HepG2 (cell line): ENCODE data around the gene RAP2C. TPM values are rescaled to one million over a fixed set of nuclear protein-coding genes. Genes with fewer than 3 reads are reported as not detected.
A peak's percentile ranks its signal among the peaks of the same experiment; 100 is the strongest.

ENCODE experiments used
- CBX5 ChIP-seq: sonication (generic); formaldehyde crosslinking; IDR thresholded peaks from 2 replicates; pipeline ENCODE4 v1.4.0; 2020; ENCODE audit warnings: missing genetic modification reagents, borderline replicate concordance
- ELF4 ChIP-seq: sonication (generic); formaldehyde crosslinking; IDR thresholded peaks from 2 replicates; pipeline ENCODE4 v1.5.0; 2020; ENCODE audit warnings: missing genetic modification reagents, mild to moderate bottlenecking, moderate library complexity, borderline replicate concordance
- GMEB2 ChIP-seq: IDR thresholded peaks from 2 replicates; pipeline ENCODE4 v1.6.1; 2016; ENCODE audit warnings: missing biosample characterization, missing genetic modification reagents, low read depth
- IRF1 ChIP-seq: sonication (generic); formaldehyde crosslinking; IDR thresholded peaks from 2 replicates; pipeline ENCODE4 v1.4.0; 2020; ENCODE audit warnings: low read depth, mild to moderate bottlenecking, missing genetic modification reagents
- NFE2L2 ChIP-seq: fragments of 150-350 bp; IDR thresholded peaks from 2 replicates; pipeline ENCODE4 v1.6.1; 2014; ENCODE audit warnings: low read length
- PAF1 ChIP-seq: IDR thresholded peaks from 2 replicates; pipeline ENCODE4 v1.6.1; 2016; ENCODE audit warnings: missing genetic modification reagents, missing compliant biosample characterization
- POLR2G ChIP-seq: fragments of 200-400 bp; formaldehyde crosslinking; IDR thresholded peaks from 2 replicates; pipeline ENCODE4 v1.6.1; 2018; ENCODE audit warnings: mild to moderate bottlenecking, low read depth, low read length, moderate library complexity
- TFE3 ChIP-seq: IDR thresholded peaks from 2 replicates; pipeline ENCODE4 v1.6.1; 2016
- USF2 ChIP-seq, 2 experiments: sonication (generic) in 1 of 2; formaldehyde crosslinking in 1 of 2; IDR thresholded peaks; 2 replicates each; pipeline versions ENCODE4 v1.5.1 to v1.6.1; 2011 to 2020; ENCODE audit warnings: borderline replicate concordance in 1 of 2, low read depth in 1 of 2, low read length in 1 of 2, mild to moderate bottlenecking in 1 of 2, missing genetic modification reagents in 1 of 2, moderate library complexity in 1 of 2
- YEATS4 ChIP-seq: sonication (generic); formaldehyde crosslinking; IDR thresholded peaks from 2 replicates; pipeline ENCODE4 v1.4.0; 2020; ENCODE audit warnings: missing genetic modification reagents, borderline replicate concordance
- ZBTB21 ChIP-seq: sonication (generic); formaldehyde crosslinking; IDR thresholded peaks from 2 replicates; pipeline ENCODE4 v1.4.0; 2020; ENCODE audit warnings: missing genetic modification reagents
- ZNF124 ChIP-seq: sonication (generic); formaldehyde crosslinking; IDR thresholded peaks from 2 replicates; pipeline ENCODE4 v1.4.0; 2020; ENCODE audit warnings: missing genetic modification reagents
- ZNF335 ChIP-seq: sonication (generic); formaldehyde crosslinking; IDR thresholded peaks from 2 replicates; pipeline ENCODE4 v1.4.0; 2020; ENCODE audit warnings: missing genetic modification reagents
- ZNF691 ChIP-seq: sonication (generic); formaldehyde crosslinking; IDR thresholded peaks from 2 replicates; pipeline ENCODE4 v1.4.0; 2020; ENCODE audit warnings: missing genetic modification reagents, low read depth, mild to moderate bottlenecking, borderline replicate concordance
- ZNF7 ChIP-seq: IDR thresholded peaks from 2 replicates; pipeline ENCODE4 v1.6.1; 2016; ENCODE audit warnings: missing biosample characterization, missing genetic modification reagents
- ZNF83 ChIP-seq: sonication (generic); formaldehyde crosslinking; IDR thresholded peaks from 2 replicates; pipeline ENCODE4 v1.4.0; 2020; ENCODE audit warnings: missing genetic modification reagents, mild to moderate bottlenecking, borderline replicate concordance
- ZNF883 ChIP-seq: sonication (generic); formaldehyde crosslinking; IDR thresholded peaks from 2 replicates; pipeline ENCODE4 v1.5.1; 2020; ENCODE audit warnings: mild to moderate bottlenecking, missing genetic modification reagents; ENCODE audit errors: not compliant biosample characterization
- ZSCAN30 ChIP-seq: sonication (generic); formaldehyde crosslinking; IDR thresholded peaks from 2 replicates; pipeline ENCODE4 v1.5.0; 2020; ENCODE audit warnings: mild to moderate bottlenecking, missing genetic modification reagents
- ZSCAN31 ChIP-seq: sonication (generic); formaldehyde crosslinking; IDR thresholded peaks from 2 replicates; pipeline ENCODE4 v1.5.0; 2020; ENCODE audit warnings: low read depth, mild to moderate bottlenecking, missing genetic modification reagents
- ZXDC ChIP-seq: sonication (generic); formaldehyde crosslinking; IDR thresholded peaks from 2 replicates; pipeline ENCODE4 v1.5.0; 2020; ENCODE audit warnings: mild to moderate bottlenecking, missing genetic modification reagents
- polyA plus RNA-seq, 8 experiments: library from polyadenylated mRNA; depleted of rRNA in 3 of 8; stranded (reverse) in 7 of 8; unstranded in 1 of 8; fragments of >200 nt; fragmentation: Illumina TruSeq in 4 of 8; extraction: Trizol in 4 of 8; gene quantifications; 2 replicates each; pipeline versions ENCODE4 v1.2.1 to v1.2.3, GENCODE V29; 2011 to 2016; ENCODE audit warnings: low read depth in 4 of 8, missing spikeins in 1 of 8, mixed read lengths in 1 of 8; ENCODE audit not compliant: insufficient read depth in 1 of 8
- total RNA-seq, 5 experiments: library from RNA; depleted of rRNA; stranded (reverse); fragments of >200 nt; fragmentation: Illumina TruSeq; extraction: Trizol; gene quantifications; 2 replicates each; pipeline ENCODE4 v1.2.3, GENCODE V29; 2016; ENCODE audit warnings: low read depth in 1 of 5

The RAP2C gene
- total and polyA plus RNA-seq, 2 of the 13 experiments (the other 11 are each of a cell fraction or from before 2014, with no cell fraction given) = 8.0 to 28.5 TPM

GRCh38 chrX:132218100-132218812 lies 991 bp downstream of the RAP2C start (continued):
- TF ChIP-seq ZSCAN31 (CRISPR knock-in tag) (no peak), GMEB2 (CRISPR knock-in tag) (no peak), ZNF83 (CRISPR knock-in tag) (no peak), ZNF124 (CRISPR knock-in tag) (no peak), ZSCAN30 (CRISPR knock-in tag) (no peak), ZNF883 (CRISPR knock-in tag) (no peak), PAF1 (CRISPR knock-in tag) (no peak), NFE2L2 (no peak), YEATS4 (CRISPR knock-in tag) (no peak), TFE3 (no peak), CBX5 (CRISPR knock-in tag) (no peak), ZXDC (CRISPR knock-in tag) (no peak), ZNF335 (CRISPR knock-in tag) (no peak), IRF1 (CRISPR knock-in tag) (no peak), ZNF691 (CRISPR knock-in tag) (no peak), ZNF7 (no peak), ZBTB21 (CRISPR knock-in tag) (no peak), POLR2G (peak; percentile 51), USF2 (IDR thresholded peaks at IDR 0.05; ENCODE audit: low read depth, low read length) (no peak), USF2 (CRISPR knock-in tag; IDR thresholded peaks at IDR 0.05; ENCODE audit: borderline replicate concordance) (no peak), ELF4 (CRISPR knock-in tag) (no peak)
